Measurements from ENCODE around the gene REPS2. TPM values are rescaled to one million over a fixed set of nuclear protein-coding genes. Genes with fewer than 3 reads are reported as not detected.
A peak's percentile ranks its signal among the peaks of the same experiment; 100 is the strongest.

The REPS2 gene
- total RNA-seq, 1 experiment from 2014 or later = 0.04 TPM

GRCh38 chrX:16946971-16947562 lies 609 bp downstream of the REPS2 start:
- intact Hi-C loops (cut with micrococcal nuclease; ENCODE audit: unreplicated experiment) = no loop called here
- no peak for DNase-seq (ENCODE audit: low spot score)
- no peak for TF ChIP-seq EZH2 (IDR thresholded peaks at IDR 0.05; ENCODE audit: borderline replicate concordance, low read depth, low read length, poor library complexity, severe bottlenecking)
- TF ChIP-seq, protein P1, sequence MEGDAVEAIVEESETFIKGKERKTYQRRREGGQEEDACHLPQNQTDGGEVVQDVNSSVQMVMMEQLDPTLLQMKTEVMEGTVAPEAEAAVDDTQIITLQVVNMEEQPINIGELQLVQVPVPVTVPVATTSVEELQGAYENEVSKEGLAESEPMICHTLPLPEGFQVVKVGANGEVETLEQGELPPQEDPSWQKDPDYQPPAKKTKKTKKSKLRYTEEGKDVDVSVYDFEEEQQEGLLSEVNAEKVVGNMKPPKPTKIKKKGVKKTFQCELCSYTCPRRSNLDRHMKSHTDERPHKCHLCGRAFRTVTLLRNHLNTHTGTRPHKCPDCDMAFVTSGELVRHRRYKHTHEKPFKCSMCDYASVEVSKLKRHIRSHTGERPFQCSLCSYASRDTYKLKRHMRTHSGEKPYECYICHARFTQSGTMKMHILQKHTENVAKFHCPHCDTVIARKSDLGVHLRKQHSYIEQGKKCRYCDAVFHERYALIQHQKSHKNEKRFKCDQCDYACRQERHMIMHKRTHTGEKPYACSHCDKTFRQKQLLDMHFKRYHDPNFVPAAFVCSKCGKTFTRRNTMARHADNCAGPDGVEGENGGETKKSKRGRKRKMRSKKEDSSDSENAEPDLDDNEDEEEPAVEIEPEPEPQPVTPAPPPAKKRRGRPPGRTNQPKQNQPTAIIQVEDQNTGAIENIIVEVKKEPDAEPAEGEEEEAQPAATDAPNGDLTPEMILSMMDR (conservative IDR thresholded peaks at IDR 0.05; ENCODE audit: low read depth, low read length) = no peak
- no peaks in the 10 kb centered on the region for H3K9me3 ChIP-seq (ENCODE audit: low read depth, low read length, poor library complexity, severe bottlenecking)
- H3K4me3 ChIP-seq (ENCODE audit: low read depth, low read length, poor library complexity, severe bottlenecking) = peak overlapping the region; percentile 43
- H3K27me3 ChIP-seq (replicated peaks; ENCODE audit: insufficient read depth, low read depth, low read length, poor library complexity) = peaks cover 29% of the 10 kb centered on the region
- no peaks in the 10 kb centered on the region for H3K36me3 ChIP-seq (ENCODE audit: insufficient read depth, low read length, poor library complexity, severe bottlenecking)
- no TSS peak for BruUV-seq (replicated peaks)
- no peak overlapping the region for H3K27ac ChIP-seq (ENCODE audit: low read depth, low read length, poor library complexity, severe bottlenecking)
- no peaks in the 10 kb centered on the region for H3K4me1 ChIP-seq (ENCODE audit: insufficient read depth, low read length, poor library complexity, severe bottlenecking)
- POLR2A ChIA-PET (ENCODE audit: low non-redundant PET) = no interaction called here
- CTCF ChIA-PET = no interaction called here

DNA sequence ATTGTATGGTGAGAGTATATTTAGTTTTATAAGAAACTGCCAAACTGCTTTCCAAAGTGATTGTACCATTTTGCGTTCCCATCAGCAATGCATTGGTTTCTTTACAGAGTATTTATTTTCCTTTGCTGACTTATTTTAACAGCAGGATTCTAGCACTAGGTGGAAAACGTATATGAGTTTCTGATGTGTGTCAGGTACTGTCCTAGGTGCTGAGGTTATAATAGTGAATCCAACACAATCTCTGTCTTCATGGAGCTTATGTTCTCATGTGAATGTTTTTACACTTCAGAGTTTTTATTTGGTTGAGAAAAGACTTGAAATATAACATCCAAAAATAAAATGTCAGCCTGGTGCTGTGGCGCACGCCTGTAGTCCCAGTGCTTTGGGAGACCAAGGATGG lies 4.0 kb downstream of the REPS2 start:
- CTCF ChIA-PET = no interaction called here
- H3K4me1 ChIP-seq (ENCODE audit: insufficient read depth, low read length, poor library complexity, severe bottlenecking) = no peaks in the 10 kb centered on the region
- TF ChIP-seq, protein P1 (conservative IDR thresholded peaks at IDR 0.05; ENCODE audit: low read depth, low read length) = no peak
- TF ChIP-seq EZH2 (IDR thresholded peaks at IDR 0.05; ENCODE audit: borderline replicate concordance, low read depth, low read length, poor library complexity, severe bottlenecking) = no peak
- no peak overlapping the region for H3K4me3 ChIP-seq (ENCODE audit: low read depth, low read length, poor library complexity, severe bottlenecking)
- DNase-seq (ENCODE audit: low spot score) = no peak
- H3K27ac ChIP-seq (ENCODE audit: low read depth, low read length, poor library complexity, severe bottlenecking) = no peak overlapping the region
- no peaks in the 10 kb centered on the region for H3K36me3 ChIP-seq (ENCODE audit: insufficient read depth, low read length, poor library complexity, severe bottlenecking)
- intact Hi-C loops (cut with micrococcal nuclease; ENCODE audit: unreplicated experiment) = no loop called here
- peaks cover 40% of the 10 kb centered on the region for H3K27me3 ChIP-seq (replicated peaks; ENCODE audit: insufficient read depth, low read depth, low read length, poor library complexity)
- no peaks in the 10 kb centered on the region for H3K9me3 ChIP-seq (ENCODE audit: low read depth, low read length, poor library complexity, severe bottlenecking)
- BruUV-seq (replicated peaks) = no TSS peak
- POLR2A ChIA-PET (ENCODE audit: low non-redundant PET) = no interaction called here

DNA sequence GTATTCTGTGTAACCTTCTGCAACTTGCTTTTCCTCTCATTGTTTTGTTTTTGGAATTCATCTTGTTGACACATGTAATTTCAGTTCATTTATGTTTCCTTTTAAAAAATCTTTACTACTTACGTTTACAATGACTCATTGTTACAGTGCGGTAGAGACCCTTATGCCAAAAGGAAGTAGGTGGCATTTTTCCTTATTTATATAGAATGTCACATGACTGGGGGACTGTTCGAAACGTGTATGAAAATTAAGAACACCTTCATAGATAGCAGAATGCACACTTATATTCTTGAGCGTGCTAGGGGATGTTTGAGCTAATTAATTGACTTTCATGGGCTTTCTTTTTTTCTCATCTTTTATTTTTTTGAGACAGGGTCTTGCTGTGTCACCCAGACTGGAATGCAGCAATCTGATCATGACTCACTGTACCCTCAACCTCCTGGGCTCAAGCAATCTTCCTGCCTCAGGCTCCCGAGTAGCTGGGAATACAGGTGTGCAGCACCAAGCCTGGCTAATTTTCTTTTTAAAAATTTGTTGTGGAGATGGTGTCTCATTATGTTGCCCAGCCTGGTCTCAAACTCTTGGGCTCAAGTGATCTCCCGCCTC lies 7.3 kb downstream of the REPS2 start:
- CTCF ChIA-PET = no interaction called here
- BruUV-seq (replicated peaks) = no TSS peak

More for the DNA sequence above, 7.3 kb downstream of the REPS2 start:
- H3K4me1 ChIP-seq (ENCODE audit: insufficient read depth, low read length, poor library complexity, severe bottlenecking) = no peaks in the 10 kb centered on the region
- TF ChIP-seq, protein P1 (conservative IDR thresholded peaks at IDR 0.05; ENCODE audit: low read depth, low read length) = no peak
- TF ChIP-seq EZH2 (IDR thresholded peaks at IDR 0.05; ENCODE audit: borderline replicate concordance, low read depth, low read length, poor library complexity, severe bottlenecking) = no peak
- no peaks in the 10 kb centered on the region for H3K9me3 ChIP-seq (ENCODE audit: low read depth, low read length, poor library complexity, severe bottlenecking)
- no peaks in the 10 kb centered on the region for H3K36me3 ChIP-seq (ENCODE audit: insufficient read depth, low read length, poor library complexity, severe bottlenecking)
- no peak for DNase-seq (ENCODE audit: low spot score)
- intact Hi-C loops (cut with micrococcal nuclease; ENCODE audit: unreplicated experiment) = no loop called here
- no peak overlapping the region for H3K4me3 ChIP-seq (ENCODE audit: low read depth, low read length, poor library complexity, severe bottlenecking)
- POLR2A ChIA-PET (ENCODE audit: low non-redundant PET) = no interaction called here
- H3K27me3 ChIP-seq (replicated peaks; ENCODE audit: insufficient read depth, low read depth, low read length, poor library complexity) = peaks cover 38% of the 10 kb centered on the region
- H3K27ac ChIP-seq (ENCODE audit: low read depth, low read length, poor library complexity, severe bottlenecking) = no peak overlapping the region

Data from A673 (cell line).